H9 (cell line): ENCODE results near the gene GNA12. TPM values are rescaled to one million over a fixed set of nuclear protein-coding genes. Genes with fewer than 3 reads are reported as not detected.
A peak's percentile ranks its signal among the peaks of the same experiment; 100 is the strongest.

ENCODE experiments used
- DNase-seq: peaks from one replicate; pipeline ENCODE4 v3.0.0-alpha.2; 2017
- H2AFZ ChIP-seq: one replicate; pipeline ENCODE4 v1.6.1; 2013; ENCODE audit warnings: mild to moderate bottlenecking, low read length, control low read depth, moderate library complexity
- H2AK5ac ChIP-seq: 2 replicates; pipeline ENCODE4 v1.6.1; 2013; ENCODE audit warnings: low read length, control low read depth, mixed read lengths; ENCODE audit not compliant: insufficient read length
- H2BK120ac ChIP-seq: one replicate; pipeline ENCODE4 v1.6.1; 2013; ENCODE audit warnings: low read depth, mild to moderate bottlenecking, low read length, control low read depth, inconsistent platforms; ENCODE audit not compliant: poor library complexity, severe bottlenecking
- H2BK12ac ChIP-seq: 2 replicates; pipeline ENCODE4 v1.6.1; 2013; ENCODE audit warnings: low read length, control low read depth, mixed read lengths, low read depth; ENCODE audit not compliant: insufficient read length
- H2BK15ac ChIP-seq: 2 replicates; pipeline ENCODE4 v1.6.1; 2013; ENCODE audit warnings: low read depth, low read length, control low read depth
- H2BK20ac ChIP-seq: one replicate; pipeline ENCODE4 v1.6.1; 2013; ENCODE audit warnings: low read depth, mild to moderate bottlenecking, low read length, control low read depth, inconsistent platforms; ENCODE audit not compliant: poor library complexity, severe bottlenecking
- H2BK5ac ChIP-seq: 2 replicates; pipeline ENCODE4 v1.6.1; 2013; ENCODE audit warnings: low read length, control low read depth, mixed read lengths; ENCODE audit not compliant: insufficient read length
- H3K14ac ChIP-seq: 2 replicates; pipeline ENCODE4 v1.6.1; 2013; ENCODE audit warnings: low read length, control low read depth; ENCODE audit not compliant: insufficient read depth
- H3K18ac ChIP-seq: 2 replicates; pipeline ENCODE4 v1.6.1; 2013; ENCODE audit warnings: low read depth, mild to moderate bottlenecking, mixed read lengths, low read length, control low read depth; ENCODE audit not compliant: insufficient read length
- H3K23ac ChIP-seq: 2 replicates; pipeline ENCODE4 v1.6.1; 2013; ENCODE audit warnings: low read length, control low read depth, mixed read lengths, low read depth; ENCODE audit not compliant: insufficient read length
- H3K23me2 ChIP-seq: 2 replicates; pipeline ENCODE4 v1.6.1; 2013; ENCODE audit warnings: low read depth, mild to moderate bottlenecking, mixed read lengths, low read length, control low read depth; ENCODE audit not compliant: insufficient read length, poor library complexity, severe bottlenecking
- H3K27ac ChIP-seq: 2 replicates; pipeline ENCODE4 v1.5.1; 2013; ENCODE audit warnings: low read length, control low read depth, mixed read lengths, low read depth; ENCODE audit not compliant: insufficient read length
- H3K27me3 ChIP-seq: 2 replicates; pipeline ENCODE4 v1.6.1; 2013; ENCODE audit warnings: low read length, control low read depth, inconsistent platforms; ENCODE audit not compliant: insufficient read depth
- H3K4ac ChIP-seq: 2 replicates; pipeline ENCODE4 v1.6.1; 2013; ENCODE audit warnings: low read depth, mild to moderate bottlenecking, control low read depth, inconsistent platforms, low read length, moderate library complexity
- H3K4me1 ChIP-seq: 2 replicates; pipeline ENCODE4 v1.6.1; 2013; ENCODE audit warnings: low read length, control low read depth, inconsistent platforms; ENCODE audit not compliant: insufficient read depth
- H3K4me2 ChIP-seq: 2 replicates; pipeline ENCODE4 v1.6.1; 2013; ENCODE audit warnings: low read length, control low read depth, mixed read lengths; ENCODE audit not compliant: insufficient read length, insufficient read depth
- H3K56ac ChIP-seq: 2 replicates; pipeline ENCODE4 v1.6.1; 2013; ENCODE audit warnings: low read depth, mild to moderate bottlenecking, mixed read lengths, low read length, control low read depth; ENCODE audit not compliant: insufficient read length
- H3K79me1 ChIP-seq: 2 replicates; pipeline ENCODE4 v1.6.1; 2013; ENCODE audit warnings: low read depth, mild to moderate bottlenecking, moderate library complexity, low read length, control low read depth, inconsistent platforms; ENCODE audit not compliant: insufficient read depth, poor library complexity, severe bottlenecking
- H3K79me2 ChIP-seq: 2 replicates; pipeline ENCODE4 v1.6.1; 2013; ENCODE audit warnings: low read length, control low read depth, inconsistent platforms; ENCODE audit not compliant: insufficient read depth
- H3K9ac ChIP-seq: 2 replicates; pipeline ENCODE4 v1.6.1; 2013; ENCODE audit warnings: low read length, control low read depth, mixed read lengths; ENCODE audit not compliant: insufficient read length; ENCODE audit errors: extremely low read depth
- H3K9me3 ChIP-seq: one replicate; pipeline ENCODE4 v1.6.1; 2013; ENCODE audit warnings: low read depth, low read length, inconsistent platforms; ENCODE audit not compliant: control insufficient read depth
- H3T11ph ChIP-seq: one replicate; pipeline ENCODE4 v1.6.1; 2013; ENCODE audit warnings: mild to moderate bottlenecking, low read length, control low read depth, inconsistent platforms
- H4K20me1 ChIP-seq: one replicate; pipeline ENCODE4 v1.6.1; 2013; ENCODE audit not compliant: control insufficient read depth, insufficient read length, insufficient read depth
- H4K5ac ChIP-seq: 2 replicates; pipeline ENCODE4 v1.6.1; 2013; ENCODE audit warnings: low read depth, mild to moderate bottlenecking, mixed read lengths, low read length, control low read depth; ENCODE audit not compliant: insufficient read length
- H4K8ac ChIP-seq: replicated peaks from 2 replicates; pipeline ENCODE4 v1.6.1; 2013; ENCODE audit warnings: low read length, control low read depth, mixed read lengths, low read depth; ENCODE audit not compliant: insufficient read length
- H4K91ac ChIP-seq: 2 replicates; pipeline ENCODE4 v1.6.1; 2013; ENCODE audit warnings: low read depth, mild to moderate bottlenecking, moderate library complexity, mixed read lengths, low read length, control low read depth; ENCODE audit not compliant: insufficient read length
- H3K27ac Mint-ChIP-seq, 3 experiments: 2 replicates in 2 of 3; 3 replicates in 1 of 3; pipeline ENCODE4 v1.8.0; 2020 to 2021; ENCODE audit warnings: mixed read lengths in 3 of 3, mild to moderate bottlenecking in 1 of 3, moderate library complexity in 1 of 3
- H3K27me3 Mint-ChIP-seq: 2 replicates; pipeline ENCODE4 v1.8.0; 2021; ENCODE audit warnings: low read depth, mild to moderate bottlenecking, moderate library complexity, mixed read lengths
- H3K36me3 Mint-ChIP-seq, 3 experiments: 2 replicates in 2 of 3; 3 replicates in 1 of 3; pipeline ENCODE4 v1.8.0; 2020 to 2021; ENCODE audit warnings: low read depth in 3 of 3, mixed read lengths in 3 of 3; ENCODE audit not compliant: insufficient read depth in 1 of 3
- H3K4me1 Mint-ChIP-seq, 2 experiments: 2 replicates each; pipeline ENCODE4 v1.8.0; 2020; ENCODE audit warnings: mixed read lengths in 2 of 2
- H3K4me3 Mint-ChIP-seq, 2 experiments: 2 replicates in 1 of 2; 3 replicates in 1 of 2; pipeline ENCODE4 v1.8.0; 2020 to 2021; ENCODE audit warnings: mild to moderate bottlenecking in 2 of 2, mixed read lengths in 2 of 2, moderate library complexity in 1 of 2
- H3K9me3 Mint-ChIP-seq, 2 experiments: 2 replicates in 1 of 2; 3 replicates in 1 of 2; pipeline ENCODE4 v1.8.0; 2020; ENCODE audit warnings: mild to moderate bottlenecking in 2 of 2, mixed read lengths in 2 of 2, moderate library complexity in 1 of 2
- CTCF ChIP-seq: fragments of 200-600 bp; sonication (generic); conservative IDR thresholded peaks from 3 replicates; pipeline ENCODE4 v1.8.0; 2021; ENCODE audit warnings: antibody characterized with exemption, mild to moderate bottlenecking
- WGBS: extraction: QIAGEN DNeasy Blood & Tissue Kit; methylation state at CpG from one replicate; pipeline ENCODE4 v1.1.7; 2013; ENCODE audit warnings: missing lambda C conversion rate, low lambda C conversion rate, mixed read lengths; ENCODE audit not compliant: insufficient read length; ENCODE audit errors: extremely low coverage; 5-methylcytosine and 5-hydroxymethylcytosine counted together
- total RNA-seq: library from RNA; stranded (reverse); gene quantifications from 2 replicates; pipeline ENCODE4 v1.2.1, GENCODE V29; 2021

The GNA12 gene
- total RNA-seq, 1 experiment from 2014 or later, result 60.2 TPM

- Histone ChIP-seq H3K4me2 (no peak overlapping the region), H4K5ac (no peak overlapping the region), H2AK5ac (no peak overlapping the region), H2AFZ (no peak overlapping the region), H3K79me1 (no peaks in the 10 kb centered on the region), H2BK12ac (no peak overlapping the region), H3K4ac (no peak overlapping the region), H3T11ph (no peak overlapping the region), H4K20me1 (no peaks in the 10 kb centered on the region), H2BK20ac (no peak overlapping the region), H3K27ac (no peak overlapping the region), H2BK120ac (no peak overlapping the region), H3K23ac (no peak overlapping the region), H3K27me3 (no peaks in the 10 kb centered on the region), H3K14ac (no peak overlapping the region), H2BK15ac (no peak overlapping the region), H3K9ac (no peak overlapping the region), H3K4me1 (no peaks in the 10 kb centered on the region), H3K18ac (no peak overlapping the region), H3K23me2 (no peaks in the 10 kb centered on the region), H2BK5ac (no peak overlapping the region), H3K9me3 (no peaks in the 10 kb centered on the region), H3K56ac (no peak overlapping the region), H4K8ac (no peak overlapping the region), H3K79me2 (no peaks in the 10 kb centered on the region), H4K91ac (no peak overlapping the region)
- Mint-ChIP-seq H3K27ac (no peak overlapping the region; a peak in 1 of 7 replicates), H3K9me3 (no peaks in the 10 kb centered on the region; a peak in 1 of 5 replicates), H3K4me1 (peaks cover 17 to 20% of the 10 kb centered on the region in 2 experiments), H3K27me3 (peaks cover 1% of the 10 kb centered on the region), H3K4me3 (no peak overlapping the region), H3K36me3 (peaks cover 3 to 12% (median 10%) of the 10 kb centered on the region in 3 experiments; a peak in 5 of 7 replicates)
- DNase-seq, result peak; percentile 95
- whole genome bisulfite sequencing, result no CpG with 5 or more reads among the region's 35 CpGs
- TF ChIP-seq CTCF, result peak; percentile 99
These were observed 134.4 kb downstream of the GNA12 start for GRCh38 chr7:2709553-2710285.
